ENCODE results near the gene KDM4B.

Gene KDM4B

DNA sequence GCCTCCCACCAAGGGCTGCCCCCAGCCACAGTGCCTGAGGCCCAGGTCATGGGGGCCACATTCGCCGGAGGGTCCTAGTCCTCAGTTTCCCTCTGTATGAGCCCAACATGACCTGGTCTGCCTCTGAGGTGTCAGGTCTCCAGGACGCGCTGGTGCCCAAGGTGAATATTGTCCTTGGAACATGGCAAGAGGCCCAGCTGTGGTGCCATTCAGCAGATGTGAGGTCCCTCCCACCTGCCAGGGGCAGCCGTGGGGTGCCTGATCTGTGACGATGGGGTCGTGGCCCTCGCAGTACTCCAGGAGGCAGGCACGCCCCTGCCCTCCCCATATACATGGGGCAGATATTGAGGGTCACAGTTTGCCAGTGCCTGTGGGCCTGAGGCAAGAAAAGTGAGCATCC, 151.9 kb downstream of the KDM4B start:
- DNase-seq (ENCODE audit: insufficient read length, low spot score) (no peak), FAIRE-seq (no peak)
- TF ChIP-seq, protein P1, sequence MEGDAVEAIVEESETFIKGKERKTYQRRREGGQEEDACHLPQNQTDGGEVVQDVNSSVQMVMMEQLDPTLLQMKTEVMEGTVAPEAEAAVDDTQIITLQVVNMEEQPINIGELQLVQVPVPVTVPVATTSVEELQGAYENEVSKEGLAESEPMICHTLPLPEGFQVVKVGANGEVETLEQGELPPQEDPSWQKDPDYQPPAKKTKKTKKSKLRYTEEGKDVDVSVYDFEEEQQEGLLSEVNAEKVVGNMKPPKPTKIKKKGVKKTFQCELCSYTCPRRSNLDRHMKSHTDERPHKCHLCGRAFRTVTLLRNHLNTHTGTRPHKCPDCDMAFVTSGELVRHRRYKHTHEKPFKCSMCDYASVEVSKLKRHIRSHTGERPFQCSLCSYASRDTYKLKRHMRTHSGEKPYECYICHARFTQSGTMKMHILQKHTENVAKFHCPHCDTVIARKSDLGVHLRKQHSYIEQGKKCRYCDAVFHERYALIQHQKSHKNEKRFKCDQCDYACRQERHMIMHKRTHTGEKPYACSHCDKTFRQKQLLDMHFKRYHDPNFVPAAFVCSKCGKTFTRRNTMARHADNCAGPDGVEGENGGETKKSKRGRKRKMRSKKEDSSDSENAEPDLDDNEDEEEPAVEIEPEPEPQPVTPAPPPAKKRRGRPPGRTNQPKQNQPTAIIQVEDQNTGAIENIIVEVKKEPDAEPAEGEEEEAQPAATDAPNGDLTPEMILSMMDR (IDR thresholded peaks at IDR 0.05; ENCODE audit: insufficient read depth, missing control alignments), result no peak

- TF ChIP-seq, protein P1 (IDR thresholded peaks at IDR 0.05; ENCODE audit: insufficient read depth, missing control alignments), result no peak
- FAIRE-seq (no peak), DNase-seq (ENCODE audit: insufficient read length, low spot score) (no peak)
Observed at GRCh38 chr19:5121266-5122120, 152.6 kb downstream of the KDM4B start.

DNA sequence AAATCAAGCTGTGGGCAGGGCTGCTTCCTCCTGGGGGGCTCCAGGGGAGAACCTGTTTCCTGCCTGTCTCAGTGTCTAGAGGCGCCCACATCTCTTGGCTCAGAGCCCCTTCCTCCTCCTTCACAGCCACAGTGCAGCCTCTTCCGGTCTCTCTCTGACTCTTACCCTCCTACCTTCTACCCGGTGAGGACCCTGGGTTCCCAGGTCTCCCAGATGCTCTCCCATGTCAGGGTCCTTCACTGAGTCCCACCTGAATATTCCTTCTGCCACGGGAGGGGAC, 153.1 kb downstream of the KDM4B start:
- TF ChIP-seq, protein P1 (IDR thresholded peaks at IDR 0.05; ENCODE audit: insufficient read depth, missing control alignments), result no peak

DNA sequence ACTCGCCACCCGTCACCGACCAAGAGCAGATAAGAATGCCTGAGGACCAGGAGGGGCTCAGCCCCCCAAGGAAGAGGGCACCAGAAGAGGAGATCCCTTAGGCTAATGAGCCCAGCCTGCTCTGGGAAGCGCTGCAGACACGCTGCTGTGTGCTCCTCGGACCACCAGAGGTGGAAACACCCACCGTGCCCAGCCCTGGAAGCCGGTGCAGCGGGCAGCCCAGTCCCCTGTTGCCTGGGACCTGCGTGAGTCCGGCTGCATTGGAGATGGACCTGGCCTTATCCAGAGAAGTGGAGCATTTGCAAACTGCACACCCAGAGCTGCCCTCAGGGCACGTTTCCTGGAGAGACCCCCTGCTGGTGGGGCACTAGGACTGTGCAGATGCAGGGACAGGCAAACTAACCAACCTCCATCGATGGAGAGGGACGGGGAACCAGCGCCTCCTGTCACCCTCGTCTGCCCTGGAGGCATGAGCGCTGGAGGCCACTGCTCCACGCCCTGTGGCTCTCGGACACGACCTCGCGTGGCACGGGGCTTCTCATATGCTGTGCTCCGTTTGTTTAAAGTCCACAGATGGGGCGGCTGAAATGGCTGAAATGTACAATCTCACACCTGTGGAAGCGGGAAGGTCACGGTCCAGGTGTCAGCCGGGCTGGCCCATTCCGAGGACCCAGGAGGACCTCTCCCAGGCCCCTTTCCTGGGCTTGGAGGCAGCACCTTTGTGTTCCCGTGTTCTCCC, 153.9 kb downstream of the KDM4B start:
- DNase-seq (ENCODE audit: insufficient read length, low spot score) (no peak), FAIRE-seq (no peak)
- TF ChIP-seq, protein P1 (IDR thresholded peaks at IDR 0.05; ENCODE audit: insufficient read depth, missing control alignments), result no peak

More for the DNA sequence above, 153.1 kb downstream of the KDM4B start:
- DNase-seq (ENCODE audit: insufficient read length, low spot score) (no peak), FAIRE-seq (no peak)

DNA sequence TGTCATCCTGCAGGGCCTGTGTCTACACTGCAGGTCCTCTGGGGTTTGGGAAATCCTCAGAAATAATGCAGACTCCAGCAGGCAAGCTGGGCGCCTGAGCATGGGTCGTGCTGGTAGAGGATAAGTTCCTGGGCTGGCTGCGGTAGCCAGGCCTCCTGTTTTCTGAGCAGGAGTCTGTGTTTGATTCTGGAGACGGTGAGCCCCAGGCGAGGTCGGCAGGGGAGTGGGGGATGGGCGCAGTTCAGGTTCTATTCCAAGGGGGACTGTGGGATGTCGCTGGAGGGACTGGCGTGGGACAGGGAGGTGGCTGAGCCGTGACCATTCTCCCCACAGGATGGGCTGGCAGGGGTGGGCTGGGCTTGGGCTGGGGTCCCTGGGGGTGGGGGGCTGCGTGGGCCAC, 154.7 kb downstream of the KDM4B start:
- DNase-seq (ENCODE audit: insufficient read length, low spot score), result no peak
- TF ChIP-seq, protein P1 (IDR thresholded peaks at IDR 0.05; ENCODE audit: insufficient read depth, missing control alignments), result no peak
- no peak for FAIRE-seq

- TF ChIP-seq, protein P1 (IDR thresholded peaks at IDR 0.05; ENCODE audit: insufficient read depth, missing control alignments), result no peak
- FAIRE-seq, result no peak
- no peak for DNase-seq (ENCODE audit: insufficient read length, low spot score)
Observed at GRCh38 chr19:5124111-5124855, 155.4 kb downstream of the KDM4B start.

Measured in D721Med (cell line).